Measurements from ENCODE around the gene RIMS4.

RIMS4 gene

DNA sequence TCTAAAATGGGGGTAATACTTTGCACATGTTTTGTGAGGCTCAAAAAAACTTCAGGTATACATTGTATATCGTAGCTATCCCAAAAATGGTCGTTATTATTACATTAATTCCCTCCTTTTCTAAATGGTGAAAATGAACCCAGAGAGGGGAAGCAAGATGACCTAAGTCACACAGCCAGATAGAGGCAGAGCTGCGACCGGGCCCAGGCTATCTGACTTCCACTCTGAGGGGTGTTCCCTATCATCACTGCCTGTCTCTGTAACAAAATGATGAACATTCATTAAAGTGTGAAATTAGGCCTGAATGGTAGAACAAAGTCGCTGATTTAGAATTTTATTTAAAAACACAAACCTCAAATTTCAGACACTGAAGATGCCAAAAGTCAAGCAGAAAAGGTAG lies 29.1 kb upstream of the RIMS4 start:
- H3K23ac ChIP-seq (ENCODE audit: low read length): no peak overlapping the region
- H3K79me2 ChIP-seq (ENCODE audit: control insufficient read depth, insufficient read depth, low read length, poor library complexity): no peaks in the 10 kb centered on the region
- no peak overlapping the region for H2BK12ac ChIP-seq (ENCODE audit: low read length)
- no peaks in the 10 kb centered on the region for H3K79me1 ChIP-seq (ENCODE audit: low read length)
- H2BK5ac ChIP-seq (ENCODE audit: low read depth, low read length, poor library complexity): no peak overlapping the region
- no peaks in the 10 kb centered on the region for H3K36me3 ChIP-seq (ENCODE audit: control insufficient read depth in 1 of 2, insufficient read depth in 2 of 2, low read length in 2 of 2)
- H2AFZ ChIP-seq (ENCODE audit: insufficient read depth, low read length, poor library complexity): no peak overlapping the region
- DNase-seq: no peak
- H3K9ac ChIP-seq (ENCODE audit: low read length): no peak overlapping the region
- peaks cover 2% of the 10 kb centered on the region for H3K9me3 ChIP-seq (ENCODE audit: insufficient read depth, low read depth, low read length)
- H3K4ac ChIP-seq (ENCODE audit: low read depth, low read length): no peak overlapping the region
- no peak overlapping the region for H4K8ac ChIP-seq (ENCODE audit: low read depth, low read length)
- no CpG with 5 or more reads among the region's 5 CpGs for WGBS (ENCODE audit: extremely low coverage, insufficient coverage, insufficient read length)
- H3K4me3 ChIP-seq (ENCODE audit: low read depth, low read length): no peak overlapping the region
- H4K91ac ChIP-seq (ENCODE audit: low read depth, low read length): no peak overlapping the region
- no peaks in the 10 kb centered on the region for H3K27me3 ChIP-seq (ENCODE audit: insufficient read depth, low read length)
- no peak overlapping the region for H3K18ac ChIP-seq (ENCODE audit: low read length)
- no peak overlapping the region for H3K27ac ChIP-seq (ENCODE audit: low read depth, low read length)
- no peak overlapping the region for H3K14ac ChIP-seq (ENCODE audit: low read length)
- H4K12ac ChIP-seq (ENCODE audit: low read depth, low read length): no peak overlapping the region
- no peak overlapping the region for H2AK5ac ChIP-seq (ENCODE audit: low read length)
- no peak overlapping the region for H3K4me2 ChIP-seq (ENCODE audit: low read length)
- H3K4me1 ChIP-seq (ENCODE audit: control insufficient read depth in 1 of 2, insufficient read depth in 2 of 2, low read length in 2 of 2): no peaks in the 10 kb centered on the region
- H2BK120ac ChIP-seq (ENCODE audit: insufficient read depth, low read length, poor library complexity): no peak overlapping the region

DNA sequence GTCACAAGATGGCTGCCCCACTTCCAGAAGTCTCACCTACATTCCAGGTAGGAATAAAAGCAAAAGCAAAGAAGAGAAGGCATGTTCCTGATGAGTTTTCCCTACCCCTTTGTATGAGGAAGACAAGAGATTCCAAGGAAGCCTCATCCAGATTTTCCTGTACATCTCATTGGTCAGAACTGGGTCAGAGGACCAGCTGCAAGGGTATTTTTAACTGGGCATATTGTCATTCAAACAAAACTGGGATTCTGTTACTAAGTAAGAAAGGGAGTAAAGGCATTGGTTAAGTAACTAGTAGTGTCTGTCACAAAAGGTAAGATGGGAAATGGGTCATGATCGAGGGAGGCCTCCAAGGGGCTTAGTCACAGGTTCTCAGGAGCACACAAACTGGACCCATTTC lies 28.2 kb upstream of the RIMS4 start:
- Histone ChIP-seq H3K14ac (ENCODE audit: low read length) (no peak overlapping the region), H2BK120ac (ENCODE audit: insufficient read depth, low read length, poor library complexity) (no peak overlapping the region), H3K79me1 (ENCODE audit: low read length) (no peaks in the 10 kb centered on the region), H4K91ac (ENCODE audit: low read depth, low read length) (no peak overlapping the region), H3K23ac (ENCODE audit: low read length) (no peak overlapping the region), H3K4me2 (ENCODE audit: low read length) (no peak overlapping the region), H4K8ac (ENCODE audit: low read depth, low read length) (no peak overlapping the region), H3K36me3 (ENCODE audit: control insufficient read depth in 1 of 2, insufficient read depth in 2 of 2, low read length in 2 of 2) (no peaks in the 10 kb centered on the region), H3K4me1 (ENCODE audit: control insufficient read depth in 1 of 2, insufficient read depth in 2 of 2, low read length in 2 of 2) (no peaks in the 10 kb centered on the region), H3K18ac (ENCODE audit: low read length) (no peak overlapping the region), H2AK5ac (ENCODE audit: low read length) (no peak overlapping the region), H3K4ac (ENCODE audit: low read depth, low read length) (no peak overlapping the region), H3K27ac (ENCODE audit: low read depth, low read length) (no peak overlapping the region), H3K9ac (ENCODE audit: low read length) (no peak overlapping the region), H3K27me3 (ENCODE audit: insufficient read depth, low read length) (no peaks in the 10 kb centered on the region), H3K79me2 (ENCODE audit: control insufficient read depth, insufficient read depth, low read length, poor library complexity) (no peaks in the 10 kb centered on the region), H2AFZ (ENCODE audit: insufficient read depth, low read length, poor library complexity) (no peak overlapping the region), H3K9me3 (ENCODE audit: insufficient read depth, low read depth, low read length) (peaks cover 2% of the 10 kb centered on the region), H3K4me3 (ENCODE audit: low read depth, low read length) (no peak overlapping the region), H2BK12ac (ENCODE audit: low read length) (no peak overlapping the region), H4K12ac (ENCODE audit: low read depth, low read length) (no peak overlapping the region), H2BK5ac (ENCODE audit: low read depth, low read length, poor library complexity) (no peak overlapping the region)
- DNase-seq: no peak
- no CpG with 5 or more reads among the region's 1 CpG for WGBS (ENCODE audit: extremely low coverage, insufficient coverage, insufficient read length)

DNA sequence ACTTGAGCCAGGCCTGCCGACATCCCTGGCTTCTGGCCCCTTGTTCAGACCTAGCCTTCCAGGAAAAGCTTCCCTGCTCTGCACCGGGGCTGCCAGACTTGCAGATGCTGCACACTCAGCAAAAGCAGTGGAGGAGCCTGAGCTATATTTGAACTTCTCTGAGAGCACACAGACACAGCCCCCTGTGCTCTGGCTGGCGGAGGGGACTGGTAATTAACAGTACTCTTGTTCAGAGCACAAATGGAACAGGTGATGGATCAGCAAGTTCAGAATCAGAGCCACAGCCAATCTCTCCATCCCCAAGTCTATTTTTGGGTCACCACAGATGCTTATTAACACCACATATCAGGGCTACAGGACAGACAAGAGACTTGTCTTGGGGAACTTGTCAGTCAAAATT lies 27.6 kb upstream of the RIMS4 start:
- no peak overlapping the region for H3K23ac ChIP-seq (ENCODE audit: low read length)
- H3K27me3 ChIP-seq (ENCODE audit: insufficient read depth, low read length): no peaks in the 10 kb centered on the region
- H3K36me3 ChIP-seq (ENCODE audit: control insufficient read depth in 1 of 2, insufficient read depth in 2 of 2, low read length in 2 of 2): no peaks in the 10 kb centered on the region
- no peak overlapping the region for H4K8ac ChIP-seq (ENCODE audit: low read depth, low read length)
- WGBS (ENCODE audit: extremely low coverage, insufficient coverage, insufficient read length): no CpG with 5 or more reads among the region's 3 CpGs
- H3K4ac ChIP-seq (ENCODE audit: low read depth, low read length): no peak overlapping the region
- no peak overlapping the region for H2BK12ac ChIP-seq (ENCODE audit: low read length)
- H2BK5ac ChIP-seq (ENCODE audit: low read depth, low read length, poor library complexity): no peak overlapping the region
- no peak overlapping the region for H3K4me2 ChIP-seq (ENCODE audit: low read length)
- no peak for DNase-seq
- H4K91ac ChIP-seq (ENCODE audit: low read depth, low read length): no peak overlapping the region
- H3K4me1 ChIP-seq (ENCODE audit: control insufficient read depth in 1 of 2, insufficient read depth in 2 of 2, low read length in 2 of 2): no peaks in the 10 kb centered on the region
- no peak overlapping the region for H4K12ac ChIP-seq (ENCODE audit: low read depth, low read length)
- no peaks in the 10 kb centered on the region for H3K79me2 ChIP-seq (ENCODE audit: control insufficient read depth, insufficient read depth, low read length, poor library complexity)
- H2BK120ac ChIP-seq (ENCODE audit: insufficient read depth, low read length, poor library complexity): no peak overlapping the region
- no peak overlapping the region for H2AK5ac ChIP-seq (ENCODE audit: low read length)
- no peaks in the 10 kb centered on the region for H3K79me1 ChIP-seq (ENCODE audit: low read length)
- no peak overlapping the region for H3K27ac ChIP-seq (ENCODE audit: low read depth, low read length)
- H3K4me3 ChIP-seq (ENCODE audit: low read depth, low read length): no peak overlapping the region
- no peak overlapping the region for H3K9ac ChIP-seq (ENCODE audit: low read length)
- H3K18ac ChIP-seq (ENCODE audit: low read length): no peak overlapping the region
- no peak overlapping the region for H2AFZ ChIP-seq (ENCODE audit: insufficient read depth, low read length, poor library complexity)
- H3K9me3 ChIP-seq (ENCODE audit: insufficient read depth, low read depth, low read length): peaks cover 2% of the 10 kb centered on the region
- H3K14ac ChIP-seq (ENCODE audit: low read length): no peak overlapping the region

DNA sequence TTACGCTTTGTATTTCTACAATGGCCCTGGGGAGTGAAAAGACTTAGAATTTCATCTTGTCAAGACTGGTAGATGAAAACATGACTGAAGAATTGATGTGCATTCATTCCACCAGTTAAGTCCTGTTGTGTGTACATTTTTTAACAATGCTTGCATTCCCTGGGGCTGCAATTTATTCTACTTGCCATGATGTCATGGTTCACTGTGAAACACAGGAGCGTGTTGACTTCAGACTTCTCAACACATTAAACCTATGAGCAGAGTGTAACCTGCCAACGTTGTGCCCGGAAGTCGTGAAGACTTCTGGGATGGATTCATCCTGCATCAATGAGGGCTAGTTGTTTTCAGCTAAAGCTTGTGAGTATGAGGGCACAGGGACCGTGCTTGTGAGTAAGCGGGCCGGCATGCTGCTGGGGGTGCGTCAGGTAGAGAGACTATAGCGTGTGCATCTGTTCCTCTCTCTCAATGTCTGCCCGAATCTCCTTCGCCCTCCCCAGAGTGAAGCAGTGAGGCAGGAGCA lies 26.3 kb upstream of the RIMS4 start:
- WGBS (ENCODE audit: extremely low coverage, insufficient coverage, insufficient read length): no CpG with 5 or more reads among the region's 12 CpGs
- H3K27me3 ChIP-seq (ENCODE audit: insufficient read depth, low read length): no peaks in the 10 kb centered on the region

More for the DNA sequence above, 26.3 kb upstream of the RIMS4 start:
- H2AK5ac ChIP-seq (ENCODE audit: low read length): no peak overlapping the region
- H4K91ac ChIP-seq (ENCODE audit: low read depth, low read length): no peak overlapping the region
- H3K79me2 ChIP-seq (ENCODE audit: control insufficient read depth, insufficient read depth, low read length, poor library complexity): no peaks in the 10 kb centered on the region
- H3K9ac ChIP-seq (ENCODE audit: low read length): no peak overlapping the region
- H2BK120ac ChIP-seq (ENCODE audit: insufficient read depth, low read length, poor library complexity): no peak overlapping the region
- no peak overlapping the region for H2BK12ac ChIP-seq (ENCODE audit: low read length)
- H2BK5ac ChIP-seq (ENCODE audit: low read depth, low read length, poor library complexity): no peak overlapping the region
- no peak overlapping the region for H3K4me3 ChIP-seq (ENCODE audit: low read depth, low read length)
- DNase-seq: peak; percentile 78 to 85
- no peaks in the 10 kb centered on the region for H3K4me1 ChIP-seq (ENCODE audit: control insufficient read depth in 1 of 2, insufficient read depth in 2 of 2, low read length in 2 of 2)
- H3K9me3 ChIP-seq (ENCODE audit: insufficient read depth, low read depth, low read length): peaks cover 2% of the 10 kb centered on the region
- H3K4ac ChIP-seq (ENCODE audit: low read depth, low read length): no peak overlapping the region
- H2AFZ ChIP-seq (ENCODE audit: insufficient read depth, low read length, poor library complexity): no peak overlapping the region
- no peak overlapping the region for H3K18ac ChIP-seq (ENCODE audit: low read length)
- H3K79me1 ChIP-seq (ENCODE audit: low read length): no peaks in the 10 kb centered on the region
- H4K12ac ChIP-seq (ENCODE audit: low read depth, low read length): no peak overlapping the region
- no peak overlapping the region for H3K14ac ChIP-seq (ENCODE audit: low read length)
- no peaks in the 10 kb centered on the region for H3K36me3 ChIP-seq (ENCODE audit: control insufficient read depth in 1 of 2, insufficient read depth in 2 of 2, low read length in 2 of 2)
- H3K23ac ChIP-seq (ENCODE audit: low read length): no peak overlapping the region
- H4K8ac ChIP-seq (ENCODE audit: low read depth, low read length): no peak overlapping the region
- H3K27ac ChIP-seq (ENCODE audit: low read depth, low read length): no peak overlapping the region
- H3K4me2 ChIP-seq (ENCODE audit: low read length): no peak overlapping the region

All from trophoblast cell (in vitro differentiated cells and primary cell).